Endothelial cell of umbilical vein (primary cell): ENCODE measurements around the gene ATXN7L1. TPM values are rescaled to one million over a fixed set of nuclear protein-coding genes. Genes with fewer than 3 reads are reported as not detected.

Experiments
- BruUV-seq: library from RNA; stranded (reverse); fragments of 400-500 nt; replicated peaks from 2 replicates; lab custom pipeline; 2021; lab: Mats Ljungman, UMichigan
- CTCF ChIA-PET: fragments of 300-600, 350-600 bp; sonication (Branson Sonifier 250); formaldehyde crosslinking; loops from one replicate; lab custom pipeline; 2021; ENCODE audit warnings: antibody characterized with exemption, inconsistent platforms; lab: Charles Lee
- POLR2A ChIA-PET: fragments of 300-600, 350-600 bp; sonication (Branson Sonifier 250); formaldehyde crosslinking; loops from one replicate; lab custom pipeline; 2021; ENCODE audit warnings: antibody characterized with exemption, inconsistent platforms; lab: Charles Lee
- DNase-seq: peaks from one replicate; pipeline ENCODE4 v3.0.0-alpha.2; 2011; ENCODE audit warnings: low read depth, low spot score
- FAIRE-seq: peaks from 2 replicates; lab custom pipeline; 2011; peaks lifted over from hg19 to GRCh38; lab: Jason Lieb, UNC
- H2AFZ ChIP-seq: 2 replicates; pipeline ENCODE4 v1.6.0; 2012; ENCODE audit warnings: low read depth, low read length, control low read depth, inconsistent platforms
- H3K27ac ChIP-seq: 2 replicates; pipeline ENCODE4 v1.5.1; 2011; ENCODE audit warnings: low read depth, mild to moderate bottlenecking, control low read depth, low read length, moderate library complexity; ENCODE audit not compliant: insufficient read depth
- H3K27me3 ChIP-seq, 2 experiments: 2 replicates each; pipeline versions ENCODE4 v1.6.0 to v1.6.1; 2011; ENCODE audit warnings: low read length in 2 of 2, mixed read lengths in 1 of 2; ENCODE audit not compliant: control insufficient read depth in 2 of 2, insufficient read depth in 2 of 2
- H3K36me3 ChIP-seq, 2 experiments: 2 replicates in 1 of 2; 3 replicates in 1 of 2; pipeline ENCODE4 v1.5.1; 2011; ENCODE audit warnings: low read length in 2 of 2, mild to moderate bottlenecking in 1 of 2, moderate library complexity in 1 of 2; ENCODE audit not compliant: control insufficient read depth in 2 of 2, insufficient read depth in 2 of 2; ENCODE audit errors: extremely low read depth in 1 of 2
- H3K4me1 ChIP-seq: 3 replicates; pipeline ENCODE4 v1.5.1; 2011; ENCODE audit warnings: mild to moderate bottlenecking, low read length; ENCODE audit not compliant: control insufficient read depth, insufficient read depth; ENCODE audit errors: extremely low read depth
- H3K4me2 ChIP-seq: 2 replicates; pipeline ENCODE4 v1.6.1; 2011; ENCODE audit warnings: low read length, control low read depth, mixed read lengths; ENCODE audit not compliant: insufficient read depth
- H3K4me3 ChIP-seq, 3 experiments: fragments of 200-600 bp in 1 of 3; sonication (generic), shearing (Covaris generic) in 1 of 3; replicated peaks in 1 of 3; 2 replicates each; pipeline ENCODE4 v1.5.1; 2011 to 2016; ENCODE audit warnings: control low read depth in 3 of 3, low read length in 3 of 3, mild to moderate bottlenecking in 2 of 3, inconsistent platforms in 1 of 3, low read depth in 1 of 3, moderate library complexity in 1 of 3; ENCODE audit not compliant: insufficient read depth in 1 of 3
- H3K79me2 ChIP-seq: 2 replicates; pipeline ENCODE4 v1.6.0; 2012; ENCODE audit warnings: low read length, inconsistent platforms; ENCODE audit not compliant: control insufficient read depth, insufficient read depth
- H3K9ac ChIP-seq: replicated peaks from 2 replicates; pipeline ENCODE3; 2011; ENCODE audit warnings: low read length, control low read depth; ENCODE audit not compliant: insufficient read depth; ENCODE audit errors: extremely low read depth
- H3K9me1 ChIP-seq: replicated peaks from 3 replicates; pipeline ENCODE4 v1.6.0; 2011; ENCODE audit warnings: mild to moderate bottlenecking, low read length; ENCODE audit not compliant: control insufficient read depth, insufficient read depth; ENCODE audit errors: extremely low read depth
- H3K9me3 ChIP-seq: replicated peaks from 2 replicates; pipeline ENCODE4 v1.5.1; 2012; ENCODE audit warnings: low read length, inconsistent platforms; ENCODE audit not compliant: control insufficient read depth, insufficient read depth
- H4K20me1 ChIP-seq: replicated peaks from 2 replicates; pipeline ENCODE3; 2011; ENCODE audit warnings: mild to moderate bottlenecking, low read length; ENCODE audit not compliant: control insufficient read depth, insufficient read depth; ENCODE audit errors: extremely low read depth
- EZH2 ChIP-seq: IDR thresholded peaks from 2 replicates; pipeline ENCODE4 v1.6.1; 2012; ENCODE audit warnings: borderline replicate concordance, low read depth, mild to moderate bottlenecking, moderate library complexity, low read length, inconsistent platforms; ENCODE audit not compliant: severe bottlenecking
- FOS ChIP-seq: IDR thresholded peaks from 2 replicates; pipeline ENCODE4 v1.6.1; 2011; ENCODE audit warnings: mild to moderate bottlenecking, low read length, moderate library complexity, borderline replicate concordance; ENCODE audit not compliant: insufficient read depth
- GATA2 ChIP-seq: IDR thresholded peaks from 2 replicates; pipeline ENCODE4 v1.7.0; 2011; ENCODE audit warnings: low read depth, mild to moderate bottlenecking, moderate library complexity, mixed read lengths, low read length; ENCODE audit not compliant: insufficient read length, insufficient read depth
- JUN ChIP-seq: IDR thresholded peaks from 2 replicates; pipeline ENCODE4 v1.6.1; 2011; ENCODE audit warnings: borderline replicate concordance, low read depth; ENCODE audit not compliant: insufficient read length, insufficient read depth
- MAX ChIP-seq: IDR thresholded peaks from 2 replicates; pipeline ENCODE4 v1.6.1; 2011; ENCODE audit not compliant: insufficient read depth, insufficient read length
- MYC ChIP-seq: IDR thresholded peaks from one replicate; pipeline ENCODE4 v1.6.1; 2011; ENCODE audit warnings: mild to moderate bottlenecking, low read depth, low read length
- POLR2A ChIP-seq: IDR thresholded peaks from 2 replicates; pipeline ENCODE4 v1.6.1; 2012; ENCODE audit warnings: low read depth, mild to moderate bottlenecking, control low read depth, low read length
- POLR2AphosphoS5 ChIP-seq: IDR thresholded peaks from 2 replicates; pipeline ENCODE4 v1.6.1; 2012; ENCODE audit warnings: low read depth, mild to moderate bottlenecking, control low read depth, low read length, moderate library complexity; ENCODE audit not compliant: insufficient read depth
- dilution Hi-C: fragments of 300-500 bp; cut with MboI; formaldehyde crosslinking; loops from one replicate; pipeline ENCODE4 v1.15.0; 2019; ENCODE audit warnings: low sequenced_read_pairs; ENCODE audit not compliant: extremely low pct_ligation_motif_present
- intact Hi-C: fragments of 100-400 bp; cut with micrococcal nuclease; formaldehyde crosslinking; loops from one replicate; pipeline ENCODE4 v1.10.0; 2022
- polyA plus RNA-seq, 4 experiments: library from polyadenylated mRNA; depleted of rRNA in 3 of 4; stranded (reverse) in 3 of 4; unstranded in 1 of 4; fragments of >200 nt; gene quantifications; 2 replicates each; pipeline versions ENCODE4 v1.2.1 to v1.2.3, GENCODE V29; 2011 to 2012; ENCODE audit warnings: missing spikeins in 1 of 4
- total RNA-seq: library from RNA; stranded (reverse); gene quantifications from 2 replicates; pipeline ENCODE4 v1.2.3, GENCODE V29; 2021
- TF ChIP-seq, protein P1 (sequence below), 2 donors: IDR thresholded peaks; 1 replicate in 1 of 2; 2 replicates in 1 of 2; pipeline ENCODE4 v1.5.1; 2011; ENCODE audit warnings: low read length in 2 of 2, mild to moderate bottlenecking in 2 of 2, moderate library complexity in 2 of 2, control low read depth in 1 of 2, inconsistent platforms in 1 of 2, low read depth in 1 of 2; ENCODE audit not compliant: insufficient read depth in 1 of 2; ENCODE audit errors: extremely low read depth in 1 of 2

ATXN7L1 gene
- total and polyA plus RNA-seq, 2 donors (not counting 3 experiments of a cell fraction or from before 2014, with no cell fraction given): 4.6 to 15.6 TPM

- dilution Hi-C loops: no loop called here
- Histone ChIP-seq H3K4me3 (no peak overlapping the region), H3K27ac (no peak overlapping the region), H3K4me2 (no peak overlapping the region), H3K9me1 (no peaks in the 10 kb centered on the region), H3K9me3 (no peaks in the 10 kb centered on the region), H3K36me3 (no peaks in the 10 kb centered on the region), H3K27me3 (peaks cover 0 to 2% of the 10 kb centered on the region in 2 experiments), H4K20me1 (no peaks in the 10 kb centered on the region), H3K79me2 (no peaks in the 10 kb centered on the region), H3K4me1 (peaks cover 8% of the 10 kb centered on the region), H2AFZ (no peak overlapping the region), H3K9ac (no peak overlapping the region)
- intact Hi-C loops: no loop called here
- POLR2A ChIA-PET: no interaction called here
- no TSS peak for BruUV-seq
- CTCF ChIA-PET: interaction anchor here (1.6 to 1.7 kb wide), 2 partner anchors 14 to 29 kb away, joined by 5 read pairs; no protein-coding TSS in a partner anchor
- TF ChIP-seq POLR2AphosphoS5: no peak
- no peak for TF ChIP-seq POLR2A
- TF ChIP-seq, protein P1, sequence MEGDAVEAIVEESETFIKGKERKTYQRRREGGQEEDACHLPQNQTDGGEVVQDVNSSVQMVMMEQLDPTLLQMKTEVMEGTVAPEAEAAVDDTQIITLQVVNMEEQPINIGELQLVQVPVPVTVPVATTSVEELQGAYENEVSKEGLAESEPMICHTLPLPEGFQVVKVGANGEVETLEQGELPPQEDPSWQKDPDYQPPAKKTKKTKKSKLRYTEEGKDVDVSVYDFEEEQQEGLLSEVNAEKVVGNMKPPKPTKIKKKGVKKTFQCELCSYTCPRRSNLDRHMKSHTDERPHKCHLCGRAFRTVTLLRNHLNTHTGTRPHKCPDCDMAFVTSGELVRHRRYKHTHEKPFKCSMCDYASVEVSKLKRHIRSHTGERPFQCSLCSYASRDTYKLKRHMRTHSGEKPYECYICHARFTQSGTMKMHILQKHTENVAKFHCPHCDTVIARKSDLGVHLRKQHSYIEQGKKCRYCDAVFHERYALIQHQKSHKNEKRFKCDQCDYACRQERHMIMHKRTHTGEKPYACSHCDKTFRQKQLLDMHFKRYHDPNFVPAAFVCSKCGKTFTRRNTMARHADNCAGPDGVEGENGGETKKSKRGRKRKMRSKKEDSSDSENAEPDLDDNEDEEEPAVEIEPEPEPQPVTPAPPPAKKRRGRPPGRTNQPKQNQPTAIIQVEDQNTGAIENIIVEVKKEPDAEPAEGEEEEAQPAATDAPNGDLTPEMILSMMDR (IDR thresholded peaks at IDR 0.05; ENCODE audit: extremely low read depth in 1 of 2, insufficient read depth in 1 of 2, low read depth in 1 of 2, low read length in 2 of 2): no peak
- no peak for TF ChIP-seq MYC
- no peak for TF ChIP-seq FOS
- no peak for TF ChIP-seq GATA2
- no peak for TF ChIP-seq JUN
- TF ChIP-seq EZH2: no peak
- no peak for TF ChIP-seq MAX
- DNase-seq (no peak), FAIRE-seq (no peak)
Measured at GRCh38 chr7:105594034-105594433, 282.4 kb downstream of the ATXN7L1 start.
